HG02884 (cell line): ENCODE data around the gene TREX2.

Experiments used
- ATAC-seq: cut with Tn5 transposase; IDR thresholded peaks from one replicate; pipeline ENCODE4 v1.9.1; 2021; ENCODE audit warnings: mild to moderate bottlenecking, moderate library complexity; ENCODE audit not compliant: unreplicated experiment

Gene TREX2

GRCh38 chrX:153440556-153441135, 5.2 kb downstream of the TREX2 start:
- no peak for ATAC-seq

DNA sequence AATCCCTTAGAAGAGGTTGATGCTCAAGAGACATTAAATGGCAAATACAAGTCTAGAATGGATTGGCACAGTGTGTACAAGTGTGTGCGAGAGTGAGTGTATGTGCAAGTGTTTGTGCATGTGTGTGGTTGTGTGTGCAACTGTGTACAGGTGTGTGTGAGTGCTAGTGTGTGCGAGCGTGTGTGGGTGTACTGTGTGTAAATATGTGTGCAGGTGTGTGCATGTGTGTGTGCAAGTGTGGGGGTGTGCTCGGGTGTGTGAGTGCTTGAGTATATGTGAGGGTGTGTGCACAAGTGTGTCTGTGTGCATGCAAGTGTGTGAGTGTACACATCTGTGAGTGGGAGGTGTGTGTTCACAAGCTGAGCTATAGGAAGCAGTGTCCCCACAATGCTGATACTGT, 5.9 kb downstream of the TREX2 start:
- ATAC-seq, result no peak

DNA sequence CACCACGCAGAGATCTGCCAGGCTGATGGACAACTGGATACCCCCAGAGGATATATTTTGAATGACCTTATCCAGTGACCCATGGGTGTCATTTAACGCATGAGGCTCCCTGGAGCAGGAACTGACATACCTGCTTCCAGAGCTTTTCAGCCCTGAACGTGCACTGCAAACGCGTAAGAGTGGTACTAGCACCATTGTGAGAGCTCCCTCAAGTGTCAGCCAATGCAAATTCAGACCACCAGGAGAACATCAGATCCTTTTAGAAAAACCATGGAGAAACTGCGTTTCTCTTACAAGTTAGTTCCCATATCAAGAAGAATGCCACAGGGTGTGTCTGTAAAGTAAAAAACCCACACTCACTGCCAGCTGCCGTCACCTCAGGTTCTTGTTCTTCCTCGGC, 7.3 kb downstream of the TREX2 start:
- no peak for ATAC-seq

DNA sequence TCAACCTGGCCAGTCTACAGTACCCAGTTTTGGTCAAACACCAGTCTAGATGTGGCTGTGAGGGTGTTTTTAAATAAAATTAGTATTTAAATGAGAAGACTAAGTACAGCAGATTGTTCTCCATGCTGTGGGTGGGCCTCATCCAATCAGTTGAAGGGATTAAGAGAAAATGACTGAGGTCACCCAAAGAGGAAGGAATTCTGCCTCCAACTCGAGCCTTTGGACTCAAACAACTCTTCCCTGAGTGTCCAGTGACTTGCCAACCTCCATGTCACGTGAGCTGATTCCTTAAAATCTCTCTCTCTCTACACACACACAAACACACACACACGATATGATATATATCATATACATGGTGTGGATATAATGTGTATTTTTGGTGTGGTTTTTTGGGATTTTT, 10.0 kb downstream of the TREX2 start:
- ATAC-seq, result no peak

GRCh38 chrX:153434801-153435200, 11.1 kb downstream of the TREX2 start:
- no peak for ATAC-seq

DNA sequence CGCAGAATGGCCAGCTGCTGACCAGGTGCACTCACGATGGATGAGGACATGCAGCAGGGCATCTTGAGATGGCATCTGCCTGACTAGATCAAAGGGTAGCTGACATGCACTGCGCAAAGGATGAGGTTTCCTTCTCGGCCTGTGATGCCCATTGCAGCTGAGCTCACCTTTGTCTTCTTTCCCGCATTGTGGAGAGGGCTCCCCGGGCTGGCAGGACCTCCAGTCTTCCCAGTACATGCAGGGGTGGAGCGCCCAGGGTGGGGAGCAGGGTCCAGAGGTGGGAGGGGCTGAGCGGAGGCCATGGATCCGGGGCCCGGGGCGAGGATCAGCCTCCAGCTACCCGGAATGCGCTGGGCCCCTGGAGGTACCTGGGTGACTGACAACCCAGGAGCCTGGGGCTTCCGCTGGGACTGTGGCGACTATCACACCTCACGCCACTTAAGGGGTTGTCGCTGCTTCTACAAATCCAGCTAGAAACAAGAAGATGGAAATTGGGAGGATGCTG, 12.0 kb downstream of the TREX2 start:
- ATAC-seq, result no peak

- no peak for ATAC-seq
Measured at GRCh38 chrX:153433161-153433680, 12.6 kb downstream of the TREX2 start.

DNA sequence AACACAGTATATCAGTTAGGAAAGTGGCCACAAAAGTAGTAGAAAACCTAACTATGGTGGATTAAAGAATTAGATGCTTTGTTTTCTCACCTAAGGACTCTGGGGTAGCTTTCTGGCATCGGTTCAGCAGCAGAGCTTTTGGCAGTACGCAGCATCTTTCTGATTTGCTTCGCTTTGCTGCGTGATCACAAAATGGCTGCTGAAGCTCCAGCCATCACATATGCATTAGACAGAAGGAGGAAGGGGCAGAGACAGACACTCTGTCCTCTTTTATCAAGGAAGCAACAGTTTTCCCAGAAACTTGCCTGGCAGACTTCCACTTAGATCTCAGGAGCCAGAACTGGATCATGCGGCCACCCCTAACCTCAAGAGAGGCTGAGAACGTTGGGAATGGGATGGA, 15.1 kb downstream of the TREX2 start:
- ATAC-seq, result no peak

DNA sequence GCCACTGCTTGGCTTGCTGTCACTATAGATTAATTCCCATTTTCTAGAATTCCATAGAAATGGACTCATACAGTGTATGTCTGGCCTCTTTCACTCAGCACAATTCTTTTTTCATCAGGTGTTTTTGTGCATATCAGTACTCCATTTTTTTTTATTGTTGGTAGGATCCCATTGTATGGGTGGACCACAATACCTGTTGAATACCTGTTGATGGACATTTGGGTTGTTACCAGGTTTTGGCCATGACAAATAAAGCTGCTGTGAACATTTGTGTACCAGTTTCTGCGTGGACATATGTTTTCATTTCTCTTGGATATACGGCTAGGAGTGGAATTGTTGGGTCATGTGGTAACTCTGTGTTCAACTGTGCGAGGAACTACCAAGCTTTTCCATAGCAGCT, 19.7 kb downstream of the TREX2 start:
- ATAC-seq, result no peak

GRCh38 chrX:153423652-153424051, 22.2 kb downstream of the TREX2 start:
- no peak for ATAC-seq

DNA sequence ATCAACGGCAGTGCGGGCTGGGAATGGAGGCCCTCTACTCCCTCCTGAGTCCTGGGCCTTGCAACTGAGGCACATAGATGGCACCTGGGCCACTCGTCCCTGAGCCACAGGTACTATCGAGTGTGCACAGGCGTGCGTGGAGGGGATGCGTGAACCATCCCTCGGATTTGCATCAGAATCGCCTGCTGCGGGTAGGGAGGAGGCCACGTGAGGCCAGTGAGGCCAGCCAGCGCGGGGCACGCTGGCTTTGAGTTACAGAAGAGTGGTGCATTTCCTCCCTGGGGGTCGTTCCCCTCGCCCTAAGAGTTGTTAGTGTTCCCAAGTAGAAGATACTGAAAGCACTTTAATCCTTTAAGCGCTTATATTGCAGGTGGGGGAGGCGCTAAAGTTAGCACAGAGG, 24.0 kb downstream of the TREX2 start:
- no peak for ATAC-seq

DNA sequence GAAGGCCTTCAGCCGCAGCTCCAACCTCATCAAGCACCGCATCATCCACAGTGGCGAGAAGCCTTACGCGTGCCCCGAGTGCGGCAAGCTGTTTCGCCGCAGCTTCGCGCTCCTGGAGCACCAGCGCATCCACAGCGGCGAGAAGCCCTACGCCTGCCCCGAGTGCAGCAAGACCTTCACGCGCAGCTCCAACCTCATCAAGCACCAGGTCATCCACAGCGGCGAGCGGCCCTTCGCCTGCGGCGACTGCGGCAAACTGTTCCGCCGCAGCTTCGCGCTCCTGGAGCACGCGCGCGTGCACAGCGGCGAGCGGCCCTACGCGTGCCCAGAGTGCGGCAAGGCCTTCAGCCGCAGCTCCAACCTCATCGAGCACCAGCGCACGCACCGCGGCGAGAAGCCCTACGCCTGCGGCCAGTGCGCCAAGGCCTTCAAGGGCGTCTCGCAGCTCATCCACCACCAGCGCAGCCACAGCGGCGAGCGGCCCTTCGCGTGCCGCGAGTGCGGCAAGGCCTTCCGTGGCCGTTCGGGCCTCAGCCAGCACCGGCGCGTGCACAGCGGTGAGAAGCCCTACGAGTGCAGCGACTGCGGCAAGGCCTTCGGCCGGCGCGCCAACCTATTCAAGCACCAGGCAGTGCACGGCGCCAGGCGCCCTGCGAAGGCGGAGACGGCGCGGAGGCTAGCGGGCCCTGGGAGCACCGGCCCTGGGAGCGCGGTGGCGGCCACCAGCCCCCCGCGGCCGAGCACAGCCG, 24.8 kb downstream of the TREX2 start:
- no peak for ATAC-seq

DNA sequence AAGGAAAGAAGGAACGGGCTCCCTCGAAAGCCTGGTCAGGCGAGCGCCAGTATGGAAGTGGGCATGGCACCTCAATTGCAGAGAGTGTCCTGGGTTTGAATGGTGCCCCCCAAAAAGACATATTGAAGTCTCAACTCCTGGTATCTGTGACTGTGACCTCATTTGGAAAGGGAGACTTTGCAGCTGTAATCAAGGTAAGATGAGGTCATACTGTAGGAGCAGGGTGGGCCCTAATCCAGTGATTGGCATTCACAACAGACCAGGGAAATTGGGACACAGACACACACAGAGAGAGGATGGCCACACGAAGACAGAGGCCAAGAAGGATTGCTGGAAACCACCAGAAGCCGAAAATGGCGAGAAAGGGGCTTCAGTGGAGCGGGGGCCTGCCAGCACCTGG, 28.2 kb downstream of the TREX2 start:
- ATAC-seq, result no peak

DNA sequence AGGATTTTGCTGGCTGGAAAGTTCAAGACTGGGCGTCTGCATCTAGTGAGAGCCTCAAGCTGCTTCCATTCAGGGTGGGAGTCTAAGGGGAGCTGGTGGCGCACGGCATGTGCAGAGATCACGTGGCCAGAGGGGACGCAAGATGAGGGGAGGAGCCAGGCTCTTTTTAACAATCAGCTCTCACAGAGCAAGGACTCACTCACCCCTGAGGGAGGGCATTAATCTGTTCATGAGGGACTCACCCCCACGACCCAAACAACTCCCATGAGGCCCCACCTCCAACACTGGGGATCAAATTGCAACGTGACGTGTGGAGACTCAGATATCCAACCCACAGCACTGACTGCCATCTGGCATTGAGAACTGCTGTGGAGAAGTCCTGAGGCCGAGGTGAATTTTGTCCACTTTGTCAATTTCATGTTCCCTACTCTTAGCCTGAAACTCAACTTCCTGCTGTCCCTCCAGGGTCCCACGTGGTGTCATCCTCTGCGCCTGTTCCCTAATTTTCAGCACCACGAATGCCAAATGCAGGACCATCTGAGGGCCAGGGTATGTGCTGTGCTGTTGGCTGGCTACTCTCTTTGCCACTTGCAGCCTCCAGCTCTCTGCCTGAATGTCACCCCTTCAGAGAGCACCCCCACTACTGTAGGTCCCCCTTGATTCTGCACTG, 28.9 kb downstream of the TREX2 start:
- no peak for ATAC-seq

GRCh38 chrX:153414856-153415510, 30.9 kb downstream of the TREX2 start:
- ATAC-seq, result no peak

GRCh38 chrX:153413731-153414130, 32.1 kb downstream of the TREX2 start:
- no peak for ATAC-seq

DNA sequence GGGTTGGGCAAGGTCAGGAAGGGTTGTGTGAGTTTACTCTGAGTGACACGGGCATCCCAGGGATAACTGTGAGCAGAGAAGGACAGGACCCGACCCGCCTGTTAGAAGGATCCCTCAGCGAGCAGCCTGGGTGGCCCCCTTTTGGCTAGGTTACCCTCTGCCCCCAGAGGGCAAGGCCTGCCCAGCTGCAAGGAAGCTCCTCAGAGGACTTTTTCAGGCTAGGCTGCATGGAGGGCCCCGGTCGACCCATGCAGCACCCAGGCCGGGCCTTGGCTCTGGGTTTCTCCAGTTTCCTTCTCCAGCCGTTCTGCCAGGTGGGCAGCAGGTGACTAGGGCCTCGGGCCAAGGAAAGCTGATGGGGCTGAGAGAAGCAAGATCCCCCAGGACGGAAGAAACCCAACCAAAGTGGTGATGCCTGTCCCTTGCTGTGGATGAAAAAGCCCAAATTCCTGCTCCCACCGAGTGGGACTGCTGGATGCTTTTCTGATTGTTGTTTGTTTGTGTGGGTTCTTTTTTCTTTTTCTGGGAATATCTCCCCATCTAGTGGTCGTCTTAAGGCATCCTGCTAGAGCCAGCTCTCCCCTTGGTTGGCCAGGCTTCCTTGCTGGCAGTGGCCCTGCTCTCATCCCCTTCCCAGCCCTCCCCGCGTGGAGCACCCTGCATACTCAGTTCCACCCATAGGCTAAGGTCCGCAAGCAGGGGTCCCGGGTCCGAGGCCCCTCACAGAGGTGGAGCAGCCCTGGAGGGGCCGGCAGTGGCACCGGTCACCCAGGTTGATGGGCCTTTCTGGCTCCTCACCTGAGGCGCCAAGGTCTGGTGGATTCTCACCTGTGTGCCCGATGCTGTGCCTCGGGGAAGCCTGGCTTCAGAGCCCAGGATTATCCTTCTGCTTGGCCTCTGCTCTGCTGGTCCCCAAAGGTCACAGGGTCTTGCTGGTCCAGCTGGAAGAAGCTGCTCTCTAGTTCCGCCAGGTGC, 32.8 kb downstream of the TREX2 start:
- ATAC-seq, result no peak

- no peak for ATAC-seq
Measured at GRCh38 chrX:153411988-153412574, 33.8 kb downstream of the TREX2 start.

DNA sequence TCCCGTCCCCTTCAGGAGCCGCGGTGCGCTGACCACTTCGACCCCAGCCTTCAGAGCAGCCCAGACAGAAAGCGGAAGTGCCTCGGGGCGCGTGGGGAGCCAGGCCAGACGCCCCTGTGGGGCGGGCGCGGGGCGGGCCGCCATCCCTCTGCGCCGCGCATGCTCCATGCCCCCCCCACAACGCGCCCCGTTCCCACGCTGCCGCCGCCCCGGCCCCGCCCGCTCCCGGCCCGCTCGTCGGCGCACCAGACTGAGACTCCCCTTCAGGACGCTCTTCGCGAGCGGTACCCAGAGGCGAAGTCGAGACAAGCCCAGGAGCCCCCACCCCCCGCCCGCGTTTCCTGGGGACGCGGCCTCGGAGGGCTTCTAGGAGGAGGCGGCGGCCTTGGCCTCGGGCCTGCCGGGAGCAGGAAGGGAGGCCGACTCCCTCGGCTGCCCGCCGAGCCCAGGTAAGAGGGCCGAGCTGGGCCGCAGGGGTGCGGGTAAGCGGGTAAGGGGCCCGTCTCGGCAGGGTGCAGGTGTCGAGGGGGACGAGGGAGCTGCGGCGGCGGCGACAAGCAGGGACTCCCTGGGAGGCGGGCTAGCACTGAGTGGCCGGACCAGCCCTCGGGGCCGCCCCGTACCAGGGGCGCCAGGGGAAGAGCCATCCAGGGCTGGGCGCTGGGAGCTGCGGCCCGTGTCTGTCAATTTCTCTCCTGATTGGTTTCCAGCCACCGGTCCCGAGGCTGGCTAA, 34.4 kb downstream of the TREX2 start, which contains the start of gene ZFP92:
TSS of gene ZFP92 (plus strand) at position 218 of the 733 bp plus-strand sequence. CDS start 6,851 bp downstream, outside the sequence.
- ATAC-seq, result no peak
